Dendritic cell treated with granulocyte-macrophage colony-stimulating factor and Interleukin-4, amounts not matched to agents 40 ng/mL and 50 ng/mL, for 4 days (primary cell): Measurements from ENCODE around the gene KCNJ2.
A peak's percentile ranks its signal among the peaks of the same experiment; 100 is the strongest.

Experiments
- H3K27ac Mint-ChIP-seq: one replicate; pipeline ENCODE4 v1.8.0; 2022; ENCODE audit warnings: mild to moderate bottlenecking, mixed read lengths
- H3K27me3 Mint-ChIP-seq: one replicate; pipeline ENCODE4 v1.8.0; 2022; ENCODE audit warnings: mild to moderate bottlenecking, mixed read lengths
- H3K36me3 Mint-ChIP-seq: one replicate; pipeline ENCODE4 v1.8.0; 2022; ENCODE audit warnings: low read depth, mixed read lengths
- H3K4me1 Mint-ChIP-seq: one replicate; pipeline ENCODE4 v1.8.0; 2022; ENCODE audit warnings: low read depth, mixed read lengths
- H3K4me3 Mint-ChIP-seq: one replicate; pipeline ENCODE4 v1.8.0; 2022; ENCODE audit warnings: mild to moderate bottlenecking, moderate library complexity, mixed read lengths
- H3K9me3 Mint-ChIP-seq: one replicate; pipeline ENCODE4 v1.8.0; 2022; ENCODE audit warnings: mixed read lengths
- intact Hi-C: fragments of 100-400 bp; cut with micrococcal nuclease; formaldehyde crosslinking; loops from one replicate; pipeline ENCODE4 v1.15.0; 2022

Gene KCNJ2

GRCh38 chr17:70201872-70202419 lies 32.6 kb downstream of the KCNJ2 start:
- no peaks in the 10 kb centered on the region for H3K9me3 Mint-ChIP-seq
- no peaks in the 10 kb centered on the region for H3K36me3 Mint-ChIP-seq
- no peaks in the 10 kb centered on the region for H3K27me3 Mint-ChIP-seq
- H3K27ac Mint-ChIP-seq, result no peak overlapping the region
- intact Hi-C loops, result no loop called here
- H3K4me1 Mint-ChIP-seq, result peaks cover 33% of the 10 kb centered on the region
- no peak overlapping the region for H3K4me3 Mint-ChIP-seq

GRCh38 chr17:70202840-70203239 lies 33.5 kb downstream of the KCNJ2 start:
- no peaks in the 10 kb centered on the region for H3K9me3 Mint-ChIP-seq
- H3K27ac Mint-ChIP-seq, result no peak overlapping the region
- intact Hi-C loops, result no loop called here
- H3K27me3 Mint-ChIP-seq, result no peaks in the 10 kb centered on the region
- H3K4me1 Mint-ChIP-seq, result peaks cover 27% of the 10 kb centered on the region
- H3K4me3 Mint-ChIP-seq, result no peak overlapping the region
- H3K36me3 Mint-ChIP-seq, result no peaks in the 10 kb centered on the region

GRCh38 chr17:70204431-70204830 lies 35.1 kb downstream of the KCNJ2 start:
- intact Hi-C loops, result no loop called here
- Mint-ChIP-seq H3K27ac (no peak overlapping the region), H3K4me1 (peaks cover 32% of the 10 kb centered on the region), H3K36me3 (no peaks in the 10 kb centered on the region), H3K4me3 (no peak overlapping the region), H3K9me3 (no peaks in the 10 kb centered on the region), H3K27me3 (no peaks in the 10 kb centered on the region)

- Mint-ChIP-seq H3K36me3 (no peaks in the 10 kb centered on the region), H3K27me3 (no peaks in the 10 kb centered on the region), H3K27ac (peak overlapping the region; percentile 86), H3K4me1 (peaks cover 32% of the 10 kb centered on the region), H3K4me3 (peak overlapping the region; percentile 59), H3K9me3 (no peaks in the 10 kb centered on the region)
- intact Hi-C loops, result no loop called here
Measured at GRCh38 chr17:70205401-70205800, 36.1 kb downstream of the KCNJ2 start.

GRCh38 chr17:70206361-70207010 lies 37.2 kb downstream of the KCNJ2 start:
- Mint-ChIP-seq H3K36me3 (no peaks in the 10 kb centered on the region), H3K4me1 (peaks cover 32% of the 10 kb centered on the region), H3K27me3 (no peaks in the 10 kb centered on the region), H3K9me3 (no peaks in the 10 kb centered on the region), H3K27ac (peak overlapping the region; percentile 86), H3K4me3 (peak overlapping the region; percentile 17)
- intact Hi-C loops, result no loop called here

GRCh38 chr17:70207184-70207583 lies 37.9 kb downstream of the KCNJ2 start:
- Mint-ChIP-seq H3K4me3 (no peak overlapping the region), H3K27ac (no peak overlapping the region), H3K36me3 (no peaks in the 10 kb centered on the region), H3K9me3 (no peaks in the 10 kb centered on the region), H3K27me3 (no peaks in the 10 kb centered on the region), H3K4me1 (peaks cover 32% of the 10 kb centered on the region)
- intact Hi-C loops, result no loop called here

GRCh38 chr17:70208080-70208794 lies 38.9 kb downstream of the KCNJ2 start:
- H3K4me3 Mint-ChIP-seq, result no peak overlapping the region
- intact Hi-C loops, result no loop called here
- no peaks in the 10 kb centered on the region for H3K36me3 Mint-ChIP-seq
- H3K27me3 Mint-ChIP-seq, result no peaks in the 10 kb centered on the region
- peak overlapping the region; percentile 11 for H3K27ac Mint-ChIP-seq
- peaks cover 23% of the 10 kb centered on the region for H3K4me1 Mint-ChIP-seq
- H3K9me3 Mint-ChIP-seq, result peaks cover under 1% of the 10 kb centered on the region

- peaks cover 8% of the 10 kb centered on the region for H3K9me3 Mint-ChIP-seq
- H3K4me1 Mint-ChIP-seq, result peaks cover 23% of the 10 kb centered on the region
- H3K27me3 Mint-ChIP-seq, result no peaks in the 10 kb centered on the region
- intact Hi-C loops, result no loop called here
- H3K27ac Mint-ChIP-seq, result no peak overlapping the region
- H3K4me3 Mint-ChIP-seq, result no peak overlapping the region
- H3K36me3 Mint-ChIP-seq, result no peaks in the 10 kb centered on the region
Measured at GRCh38 chr17:70208825-70209555, 39.7 kb downstream of the KCNJ2 start.

GRCh38 chr17:70215656-70216055 lies 46.3 kb downstream of the KCNJ2 start:
- intact Hi-C loops, result no loop called here
- H3K27me3 Mint-ChIP-seq, result no peaks in the 10 kb centered on the region
- H3K36me3 Mint-ChIP-seq, result no peaks in the 10 kb centered on the region
- H3K4me3 Mint-ChIP-seq, result no peak overlapping the region
- peaks cover 6% of the 10 kb centered on the region for H3K4me1 Mint-ChIP-seq
- no peak overlapping the region for H3K27ac Mint-ChIP-seq
- H3K9me3 Mint-ChIP-seq, result peaks cover 12% of the 10 kb centered on the region

GRCh38 chr17:70217571-70217970 lies 48.2 kb downstream of the KCNJ2 start:
- Mint-ChIP-seq H3K27me3 (no peaks in the 10 kb centered on the region), H3K4me1 (peaks cover 6% of the 10 kb centered on the region), H3K36me3 (no peaks in the 10 kb centered on the region), H3K27ac (peak overlapping the region; percentile 6), H3K9me3 (peaks cover 12% of the 10 kb centered on the region), H3K4me3 (no peak overlapping the region)
- intact Hi-C loops, result no loop called here

GRCh38 chr17:70225276-70225675 lies 55.9 kb downstream of the KCNJ2 start:
- intact Hi-C loops, result no loop called here
- no peak overlapping the region for H3K4me3 Mint-ChIP-seq
- peaks cover 2% of the 10 kb centered on the region for H3K27me3 Mint-ChIP-seq
- no peak overlapping the region for H3K27ac Mint-ChIP-seq
- H3K36me3 Mint-ChIP-seq, result no peaks in the 10 kb centered on the region
- no peaks in the 10 kb centered on the region for H3K9me3 Mint-ChIP-seq
- peaks cover 12% of the 10 kb centered on the region for H3K4me1 Mint-ChIP-seq
